IMR-90 (cell line): ENCODE results near the gene KDM1B. TPM values are rescaled to one million over a fixed set of nuclear protein-coding genes. Genes with fewer than 3 reads are reported as not detected.

Experiments
- ATAC-seq: fragments of 200-7000 bp; cut with Tn5 transposase; 2 replicates; pipeline ENCODE4 v1.9.1; 2020; ENCODE audit warnings: low read depth, mild to moderate bottlenecking, moderate library complexity
- BruUV-seq: library from RNA; stranded (reverse); fragments of 400-500 nt; replicated peaks from 2 replicates; lab custom pipeline; 2021; lab: Mats Ljungman, UMichigan
- CTCF ChIA-PET: fragments of 300-600 bp; formaldehyde crosslinking; extraction: SDS; loops from one replicate; lab custom pipeline; 2021; ENCODE audit warnings: antibody characterized with exemption; lab: Yijun Ruan, JAX
- POLR2A ChIA-PET: fragments of 300-600 bp; sonication (Branson Sonifier 250); formaldehyde crosslinking; loops from one replicate; lab custom pipeline; 2022; ENCODE audit warnings: antibody characterized with exemption; ENCODE audit not compliant: unreplicated experiment; lab: Charles Lee
- DNase-seq: peaks from one replicate; pipeline ENCODE4 v3.0.0; 2013
- H2AFZ ChIP-seq: replicated peaks from 2 replicates; pipeline ENCODE3; 2013; ENCODE audit warnings: low read length, mild to moderate bottlenecking; ENCODE audit not compliant: poor library complexity
- H2AK5ac ChIP-seq: 2 replicates; pipeline ENCODE4 v1.6.1; 2013; ENCODE audit warnings: low read depth, low read length, inconsistent platforms
- H2AK9ac ChIP-seq: replicated peaks from 2 replicates; pipeline ENCODE3; 2013; ENCODE audit warnings: mild to moderate bottlenecking, low read depth, low read length, moderate library complexity; ENCODE audit not compliant: poor library complexity
- H2BK120ac ChIP-seq: 2 replicates; pipeline ENCODE4 v1.6.1; 2013; ENCODE audit warnings: low read depth, low read length, inconsistent platforms
- H2BK15ac ChIP-seq: 3 replicates; pipeline ENCODE4 v1.6.1; 2013; ENCODE audit warnings: low read depth, low read length, inconsistent platforms
- H2BK20ac ChIP-seq: 2 replicates; pipeline ENCODE4 v1.6.1; 2013; ENCODE audit warnings: low read depth, mild to moderate bottlenecking, inconsistent platforms, low read length, moderate library complexity
- H2BK5ac ChIP-seq: 2 replicates; pipeline ENCODE4 v1.6.1; 2013; ENCODE audit warnings: mild to moderate bottlenecking, low read depth, low read length, inconsistent platforms; ENCODE audit not compliant: poor library complexity, severe bottlenecking
- H3K14ac ChIP-seq: replicated peaks from 2 replicates; pipeline ENCODE4 v1.6.1; 2013; ENCODE audit warnings: low read depth, low read length, inconsistent platforms
- H3K18ac ChIP-seq: 2 replicates; pipeline ENCODE4 v1.6.1; 2013; ENCODE audit warnings: low read depth, low read length, control low read depth
- H3K23ac ChIP-seq: 2 replicates; pipeline ENCODE4 v1.6.1; 2013; ENCODE audit warnings: low read depth, low read length, inconsistent platforms
- H3K27ac ChIP-seq: 2 replicates; pipeline ENCODE4 v1.5.1; 2013; ENCODE audit warnings: mild to moderate bottlenecking, control low read depth, low read length; ENCODE audit not compliant: insufficient read depth
- H3K27me3 ChIP-seq: 2 replicates; pipeline ENCODE4 v1.6.1; 2013; ENCODE audit warnings: low read length; ENCODE audit not compliant: control insufficient read depth, insufficient read depth
- H3K36me3 ChIP-seq: 2 replicates; pipeline ENCODE4 v1.6.1; 2013; ENCODE audit warnings: low read length, mixed read lengths; ENCODE audit not compliant: control insufficient read depth, insufficient read depth
- H3K4ac ChIP-seq: 2 replicates; pipeline ENCODE4 v1.6.1; 2013; ENCODE audit warnings: low read depth, low read length, inconsistent platforms
- H3K4me1 ChIP-seq: 2 replicates; pipeline ENCODE4 v1.6.1; 2013; ENCODE audit warnings: low read length, mixed read lengths; ENCODE audit not compliant: control insufficient read depth, insufficient read depth
- H3K4me2 ChIP-seq: 2 replicates; pipeline ENCODE4 v1.6.1; 2013; ENCODE audit warnings: low read depth, mild to moderate bottlenecking, control low read depth, low read length, moderate library complexity
- H3K4me3 ChIP-seq: 2 replicates; pipeline ENCODE4 v1.5.1; 2013; ENCODE audit warnings: low read depth, mild to moderate bottlenecking, control low read depth, low read length, moderate library complexity; ENCODE audit not compliant: insufficient read depth
- H3K56ac ChIP-seq: 2 replicates; pipeline ENCODE4 v1.6.1; 2013; ENCODE audit warnings: low read length, inconsistent platforms; ENCODE audit not compliant: insufficient read depth; ENCODE audit errors: extremely low read depth
- H3K79me1 ChIP-seq, 2 experiments: 2 replicates each; pipeline ENCODE4 v1.6.1; 2013; ENCODE audit warnings: low read length in 2 of 2, inconsistent platforms in 1 of 2, low read depth in 1 of 2
- H3K9ac ChIP-seq: 2 replicates; pipeline ENCODE4 v1.6.1; 2013; ENCODE audit warnings: low read depth, low read length, control low read depth
- H3K9me1 ChIP-seq: 2 replicates; pipeline ENCODE4 v1.6.1; 2013; ENCODE audit warnings: low read length, inconsistent platforms; ENCODE audit not compliant: insufficient read depth
- H3K9me3 ChIP-seq: 2 replicates; pipeline ENCODE4 v1.6.1; 2013; ENCODE audit warnings: low read length; ENCODE audit not compliant: control insufficient read depth, insufficient read depth
- H4K20me1 ChIP-seq: 2 replicates; pipeline ENCODE4 v1.6.1; 2013; ENCODE audit warnings: low read length, inconsistent platforms; ENCODE audit not compliant: insufficient read depth
- H4K5ac ChIP-seq: 2 replicates; pipeline ENCODE4 v1.6.1; 2013; ENCODE audit warnings: mild to moderate bottlenecking, low read depth, low read length, control low read depth
- H4K8ac ChIP-seq, 2 experiments: 2 replicates each; pipeline ENCODE4 v1.6.1; 2013; ENCODE audit warnings: low read depth in 2 of 2, low read length in 2 of 2, control low read depth in 1 of 2, inconsistent platforms in 1 of 2
- H4K91ac ChIP-seq: 2 replicates; pipeline ENCODE4 v1.6.1; 2013; ENCODE audit warnings: low read depth, low read length, inconsistent platforms; ENCODE audit not compliant: insufficient read depth
- CEBPB ChIP-seq: IDR thresholded peaks from 2 replicates; pipeline ENCODE4 v1.6.1; 2012; ENCODE audit warnings: low read depth, low read length, improper control_type of control experiment
- ELK1 ChIP-seq: fragments of 150-350 bp; IDR thresholded peaks from 2 replicates; pipeline ENCODE4 v1.6.1; 2016; ENCODE audit warnings: low read depth, mild to moderate bottlenecking, low read length, moderate library complexity, borderline replicate concordance
- FOS ChIP-seq: fragments of 150-350 bp; IDR thresholded peaks from 2 replicates; pipeline ENCODE4 v1.6.1; 2016; ENCODE audit warnings: low read depth, low read length
- POLR2A ChIP-seq: IDR thresholded peaks from 2 replicates; pipeline ENCODE4 v1.6.1; 2012; ENCODE audit warnings: mild to moderate bottlenecking, low read depth, low read length
- RCOR1 ChIP-seq: IDR thresholded peaks from 2 replicates; pipeline ENCODE4 v1.6.1; 2012; ENCODE audit warnings: mild to moderate bottlenecking, low read length, improper control_type of control experiment; ENCODE audit not compliant: insufficient replicate concordance
- RFX5 ChIP-seq: IDR thresholded peaks from 2 replicates; pipeline ENCODE4 v1.8.0; 2012; ENCODE audit warnings: low read depth, mild to moderate bottlenecking, low read length, moderate library complexity
- WGBS, 2 experiments: methylation state at CpG; one replicate each; pipeline versions ENCODE4 v1.1.5 to v1.1.7; 2013; ENCODE audit warnings: missing lambda C conversion rate in 2 of 2; ENCODE audit not compliant: insufficient read length in 1 of 2; ENCODE audit errors: extremely low coverage in 2 of 2; 5-methylcytosine and 5-hydroxymethylcytosine counted together
- dilution Hi-C: fragments of 300-500 bp; cut with HindIII; formaldehyde crosslinking; loops from one replicate; pipeline ENCODE4 v1.14.3; 2018; ENCODE audit warnings: low sequenced_read_pairs; ENCODE audit not compliant: unreplicated experiment
- in situ Hi-C: fragments of 300-500 bp; cut with MboI; formaldehyde crosslinking; loops from 3 replicates; pipeline ENCODE4 v1.14.3; 2019; ENCODE audit warnings: low sequenced_read_pairs, inconsistent platforms, mixed read lengths
- intact Hi-C: fragments of 100-400 bp; cut with micrococcal nuclease; formaldehyde crosslinking; loops from 2 replicates; pipeline ENCODE4 v1.10.0; 2022
- polyA plus RNA-seq, 3 experiments: library from polyadenylated mRNA; depleted of rRNA; stranded (reverse); fragments of >200 nt; gene quantifications; 2 replicates each; pipeline ENCODE4 v1.2.3, GENCODE V29; 2012; ENCODE audit warnings: low replicate concordance in 1 of 3
- total RNA-seq: library from RNA; depleted of rRNA; stranded (reverse); fragments of >200 nt; gene quantifications from 2 replicates; pipeline ENCODE4 v1.2.3, GENCODE V29; 2012

KDM1B gene
- total and polyA plus RNA-seq, 2 of the 4 experiments (the other 2 are of a cell fraction): 13.2 to 16.7 TPM

- WGBS, 2 experiments: no CpG with 5 or more reads among the region's 3 CpGs
- H2AFZ ChIP-seq: no peak overlapping the region
- no peaks in the 10 kb centered on the region for H3K9me3 ChIP-seq
- no TSS peak for BruUV-seq
- intact Hi-C loops: no loop called here
- CTCF ChIA-PET: no interaction called here
- no peak overlapping the region for H3K27ac ChIP-seq
- H4K5ac ChIP-seq: no peak overlapping the region
- no peak overlapping the region for H3K18ac ChIP-seq
- in situ Hi-C loops: no loop called here
- H3K4me1 ChIP-seq: no peaks in the 10 kb centered on the region
- no peak for ATAC-seq
- no peak overlapping the region for H2BK120ac ChIP-seq
- H3K9me1 ChIP-seq: no peaks in the 10 kb centered on the region
- H2BK20ac ChIP-seq: no peak overlapping the region
- H4K20me1 ChIP-seq: no peaks in the 10 kb centered on the region
- no peak for DNase-seq
- H2BK5ac ChIP-seq: no peak overlapping the region
- H3K4me2 ChIP-seq: no peak overlapping the region
- no peak overlapping the region for H4K91ac ChIP-seq
- H2AK5ac ChIP-seq: no peak overlapping the region
- no peak overlapping the region for H3K9ac ChIP-seq
- H2BK15ac ChIP-seq: no peak overlapping the region
- no peak overlapping the region for H3K14ac ChIP-seq
- dilution Hi-C loops: no loop called here
- no peak overlapping the region for H3K4ac ChIP-seq
- no peak for TF ChIP-seq FOS
- no peak for TF ChIP-seq ELK1
- TF ChIP-seq CEBPB: no peak
- TF ChIP-seq RFX5: no peak
- no peak for TF ChIP-seq RCOR1
- TF ChIP-seq POLR2A: no peak
- H2AK9ac ChIP-seq: no peak overlapping the region
- peaks cover 2% of the 10 kb centered on the region; the same call in 1 of the 2 replicates for H3K36me3 ChIP-seq
- no peak overlapping the region for H3K56ac ChIP-seq
- H3K27me3 ChIP-seq: no peaks in the 10 kb centered on the region
- H3K79me1 ChIP-seq: no peaks in the 10 kb centered on the region; a peak in 1 of 4 replicates
- H3K23ac ChIP-seq: no peak overlapping the region
- H4K8ac ChIP-seq: no peak overlapping the region
- POLR2A ChIA-PET: no interaction called here
- H3K4me3 ChIP-seq: no peak overlapping the region
Measured at GRCh38 chr6:18168264-18168663, 13.0 kb downstream of the KDM1B start.
